Measurements from ENCODE around the gene SMC2.

The SMC2 gene

DNA sequence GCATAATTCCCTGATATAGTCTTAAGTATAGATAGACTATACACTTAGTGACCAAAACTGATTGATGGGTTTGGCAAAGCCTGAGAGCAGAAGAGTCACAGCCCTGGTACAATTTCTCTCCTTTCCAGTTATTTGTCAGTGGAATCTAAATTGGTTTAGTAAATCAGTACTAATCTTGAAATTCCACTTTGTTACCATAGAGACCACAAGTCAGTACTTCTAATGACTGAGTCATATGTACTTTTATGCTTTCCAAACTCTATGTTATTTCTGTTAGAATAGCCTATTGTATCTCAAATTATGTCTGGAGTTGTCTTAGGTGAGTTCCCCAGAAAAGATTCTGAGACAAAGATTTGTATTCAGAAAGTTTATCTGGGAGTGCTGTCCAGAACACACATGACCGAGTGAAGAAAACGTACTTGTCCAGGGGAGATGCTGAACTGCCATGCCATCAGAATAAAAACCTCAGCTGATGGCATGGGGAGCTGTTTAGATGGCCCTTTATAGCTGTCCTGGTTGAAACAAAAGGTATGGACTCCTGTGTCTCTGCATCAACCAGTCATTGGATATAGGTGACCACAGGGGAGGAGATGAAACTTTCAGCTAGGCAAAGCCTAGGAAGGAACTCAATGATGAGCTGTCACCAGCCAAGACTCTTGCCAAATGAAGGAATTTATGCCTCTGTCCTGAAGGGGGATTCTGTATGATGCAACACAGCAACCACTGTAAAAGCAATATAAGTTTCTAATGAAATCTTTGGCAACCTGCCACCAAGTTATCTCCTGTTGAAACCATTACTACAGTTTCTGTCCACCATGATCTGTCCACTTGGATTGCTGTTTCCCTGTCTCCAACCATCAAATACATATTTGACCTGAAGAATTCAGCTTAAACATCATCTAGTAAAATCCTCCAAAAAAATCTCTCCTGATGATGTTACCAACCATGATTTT is 18.0 kb upstream of the SMC2 start:
- TF ChIP-seq, protein P1, sequence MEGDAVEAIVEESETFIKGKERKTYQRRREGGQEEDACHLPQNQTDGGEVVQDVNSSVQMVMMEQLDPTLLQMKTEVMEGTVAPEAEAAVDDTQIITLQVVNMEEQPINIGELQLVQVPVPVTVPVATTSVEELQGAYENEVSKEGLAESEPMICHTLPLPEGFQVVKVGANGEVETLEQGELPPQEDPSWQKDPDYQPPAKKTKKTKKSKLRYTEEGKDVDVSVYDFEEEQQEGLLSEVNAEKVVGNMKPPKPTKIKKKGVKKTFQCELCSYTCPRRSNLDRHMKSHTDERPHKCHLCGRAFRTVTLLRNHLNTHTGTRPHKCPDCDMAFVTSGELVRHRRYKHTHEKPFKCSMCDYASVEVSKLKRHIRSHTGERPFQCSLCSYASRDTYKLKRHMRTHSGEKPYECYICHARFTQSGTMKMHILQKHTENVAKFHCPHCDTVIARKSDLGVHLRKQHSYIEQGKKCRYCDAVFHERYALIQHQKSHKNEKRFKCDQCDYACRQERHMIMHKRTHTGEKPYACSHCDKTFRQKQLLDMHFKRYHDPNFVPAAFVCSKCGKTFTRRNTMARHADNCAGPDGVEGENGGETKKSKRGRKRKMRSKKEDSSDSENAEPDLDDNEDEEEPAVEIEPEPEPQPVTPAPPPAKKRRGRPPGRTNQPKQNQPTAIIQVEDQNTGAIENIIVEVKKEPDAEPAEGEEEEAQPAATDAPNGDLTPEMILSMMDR (conservative IDR thresholded peaks at IDR 0.05), result no peak
- TF ChIP-seq ZFX (IDR thresholded peaks at IDR 0.05), result no peak
- H3K27ac ChIP-seq, result no peak overlapping the region

GRCh38 chr9:104078596-104078995 is 15.5 kb upstream of the SMC2 start:
- H3K27ac ChIP-seq, result no peak overlapping the region
- no peak for TF ChIP-seq ZFX (IDR thresholded peaks at IDR 0.05)
- TF ChIP-seq, protein P1 (conservative IDR thresholded peaks at IDR 0.05), result no peak

- TF ChIP-seq ZFX (IDR thresholded peaks at IDR 0.05), result no peak
- H3K27ac ChIP-seq, result no peak overlapping the region
Observed at GRCh38 chr9:104080983-104081382, 13.1 kb upstream of the SMC2 start.

DNA sequence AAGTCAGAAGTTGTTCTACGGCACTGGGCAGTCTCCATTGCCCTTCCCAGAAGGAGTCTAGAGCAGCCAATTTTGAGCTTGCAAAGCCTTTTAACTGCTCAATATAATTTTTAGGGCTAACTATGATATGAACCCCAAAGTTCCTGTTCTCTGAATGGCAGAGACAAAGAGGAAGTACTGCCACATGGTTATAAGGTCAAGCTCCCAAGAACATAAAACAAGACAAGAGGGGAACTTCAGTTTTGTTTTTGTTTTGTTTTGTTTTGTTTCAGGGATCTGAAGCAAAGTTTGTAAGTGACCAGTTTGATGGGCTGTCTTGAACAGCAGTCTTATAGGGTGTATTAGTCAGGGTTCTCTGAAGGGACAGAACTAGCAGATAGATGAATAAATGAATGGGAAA is 11.9 kb upstream of the SMC2 start:
- no peak overlapping the region for H3K27ac ChIP-seq
- TF ChIP-seq, protein P1 (conservative IDR thresholded peaks at IDR 0.05), result no peak
- no peak for TF ChIP-seq ZFX (IDR thresholded peaks at IDR 0.05)

DNA sequence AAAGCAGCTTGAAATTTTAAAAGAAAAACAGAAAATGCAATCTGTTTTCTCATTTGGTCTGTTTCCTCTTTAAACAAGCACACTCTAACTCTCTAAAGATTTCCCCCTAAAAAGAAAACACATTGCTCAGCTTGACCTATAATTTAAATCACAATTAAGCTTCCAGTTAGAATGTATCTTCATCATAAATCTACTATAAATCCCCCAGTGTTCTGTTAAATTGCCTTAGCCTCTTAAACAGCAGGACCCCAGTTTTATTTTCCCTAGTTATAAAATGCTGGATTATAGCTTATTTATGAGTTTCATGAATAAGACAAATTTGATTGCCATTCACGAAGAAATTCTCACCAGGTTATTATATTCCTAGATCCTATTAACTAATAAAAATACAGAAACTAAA is 8.6 kb upstream of the SMC2 start:
- TF ChIP-seq, protein P1 (conservative IDR thresholded peaks at IDR 0.05), result no peak
- TF ChIP-seq ZFX (IDR thresholded peaks at IDR 0.05), result no peak
- H3K27ac ChIP-seq, result no peak overlapping the region

DNA sequence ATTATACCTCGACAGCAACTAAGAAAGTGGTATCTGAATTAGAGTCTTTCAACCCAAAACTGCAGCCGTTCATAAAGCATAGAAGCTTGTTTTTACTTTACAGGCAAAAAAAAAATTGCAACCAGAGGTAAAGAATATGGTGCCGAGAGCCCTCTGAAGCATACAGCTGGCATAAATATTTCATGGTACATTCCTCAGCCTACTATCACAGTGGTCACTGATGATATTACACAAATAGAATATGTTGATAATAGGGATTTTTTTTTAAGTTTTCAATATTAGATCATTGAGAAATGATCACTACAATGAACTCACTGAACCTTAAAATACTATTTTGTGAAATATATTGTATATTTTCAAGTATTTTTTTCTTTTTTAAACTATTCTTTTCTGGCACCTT is 6.2 kb upstream of the SMC2 start:
- H3K27ac ChIP-seq, result no peak overlapping the region
- TF ChIP-seq ZFX (IDR thresholded peaks at IDR 0.05), result no peak
- TF ChIP-seq, protein P1 (conservative IDR thresholded peaks at IDR 0.05), result no peak

GRCh38 chr9:104088416-104088815 is 5.7 kb upstream of the SMC2 start:
- no peak overlapping the region for H3K27ac ChIP-seq
- TF ChIP-seq, protein P1 (conservative IDR thresholded peaks at IDR 0.05), result no peak
- TF ChIP-seq ZFX (IDR thresholded peaks at IDR 0.05), result no peak

GRCh38 chr9:104090578-104090977 is 3.5 kb upstream of the SMC2 start:
- TF ChIP-seq, protein P1 (conservative IDR thresholded peaks at IDR 0.05), result no peak
- no peak for TF ChIP-seq ZFX (IDR thresholded peaks at IDR 0.05)
- no peak overlapping the region for H3K27ac ChIP-seq

All from C4-2B (cell line).